Transverse colon (tissue), 4 donors: Measurements from ENCODE around the gene CDYL. TPM values are rescaled to one million over a fixed set of nuclear protein-coding genes. Genes with fewer than 3 reads are reported as not detected.

Source experiments
- DNase-seq: peaks from one replicate; pipeline ENCODE4 v3.0.0-alpha.2; 2019
- H3K27ac ChIP-seq, 4 donors: fragments of 200-600 bp; sonication (generic); 2 replicates each; pipeline ENCODE4 v1.5.1; 2016 to 2018; ENCODE audit warnings: inconsistent platforms in 4 of 4
- H3K27me3 ChIP-seq: fragments of 200-600 bp; sonication (generic); 2 replicates; pipeline ENCODE4 v1.5.1; 2017; ENCODE audit warnings: inconsistent platforms
- H3K36me3 ChIP-seq, 4 donors: fragments of 200-600 bp; sonication (generic); 2 replicates each; pipeline ENCODE4 v1.5.1; 2017 to 2019; ENCODE audit warnings: inconsistent platforms in 4 of 4
- H3K4me1 ChIP-seq, 4 donors: fragments of 200-600 bp; sonication (generic); 2 replicates each; pipeline ENCODE4 v1.5.1; 2017 to 2020; ENCODE audit warnings: inconsistent platforms in 4 of 4
- H3K4me3 ChIP-seq, 4 donors: fragments of 200-600 bp; sonication (generic); 1 replicate in 1 of 4; 2 replicates in 3 of 4; pipeline versions ENCODE4 v1.5.1 to v1.6.1; 2017 to 2019; ENCODE audit warnings: inconsistent platforms in 4 of 4
- H3K9me3 ChIP-seq, 2 donors: fragments of 200-600 bp; sonication (generic); 2 replicates each; pipeline ENCODE4 v1.5.1; 2017 to 2019; ENCODE audit warnings: inconsistent platforms in 2 of 2
- CTCF ChIP-seq, 5 experiments: fragments of 200-600 bp in 3 of 5; fragments of 450-650 bp in 2 of 5; sonication (generic) in 3 of 5; IDR thresholded peaks; 1 replicate in 2 of 5; 2 replicates in 3 of 5; pipeline ENCODE4 v1.5.1; 2016 to 2017; ENCODE audit warnings: antibody characterized with exemption in 5 of 5, inconsistent platforms in 3 of 5, mild to moderate bottlenecking in 2 of 5, moderate library complexity in 1 of 5
- EP300 ChIP-seq: sonication (generic); formaldehyde crosslinking; IDR thresholded peaks from one replicate; pipeline ENCODE4 v1.6.1; 2017; ENCODE audit warnings: antibody characterized with exemption, low read depth
- POLR2A ChIP-seq: fragments of 450-650 bp; IDR thresholded peaks from one replicate; pipeline ENCODE4 v1.6.1; 2016; ENCODE audit warnings: antibody characterized with exemption, mild to moderate bottlenecking, moderate library complexity
- POLR2AphosphoS5 ChIP-seq, 3 donors: sonication (generic); formaldehyde crosslinking; IDR thresholded peaks; one replicate each; pipeline ENCODE4 v1.6.1; 2016; ENCODE audit warnings: antibody characterized with exemption in 3 of 3
- WGBS, 2 donors: methylation state at CpG; one replicate each; pipeline ENCODE4 v1.1.5; 2018; ENCODE audit warnings: low coverage in 1 of 2; 5-methylcytosine and 5-hydroxymethylcytosine counted together
- in situ Hi-C, 4 donors: fragments of 200-750 bp; cut with MboI; loops; one replicate each; pipeline versions ENCODE4 v1.15.0 to v1.15.1; 2017; ENCODE audit warnings: low sequenced_read_pairs in 3 of 4, low pct_ligation_motif_present in 1 of 4, low pct_unique_long_range_greater_than_20kb in 1 of 4
- intact Hi-C: fragments of 100-400 bp; cut with DNase I; formaldehyde crosslinking; loops from one replicate; pipeline ENCODE4 v1.15.1; 2023; ENCODE audit warnings: low total_unique reads
- total RNA-seq, 4 donors: library from RNA; depleted of rRNA; stranded (reverse); fragments of >200 nt; gene quantifications; one replicate each; pipeline ENCODE4 v1.1.0, GENCODE V29; 2016

Gene CDYL
- total RNA-seq, 4 donors from 2014 or later: 23.6 to 40.8 (median 30.0) TPM

- TF ChIP-seq CTCF (IDR thresholded peaks at IDR 0.05) (no peak), POLR2AphosphoS5 (IDR thresholded peaks at IDR 0.05) (no peak), POLR2A (no peak), EP300 (no peak)
- 42 to 71% methylated on average over 4 of the region's 4 CpGs for WGBS, 2 donors
- H3K9me3 ChIP-seq: no peaks in the 10 kb centered on the region
- no peak overlapping the region for H3K4me3 ChIP-seq
- H3K4me1 ChIP-seq: peaks cover 4 to 18% (median 8%) of the 10 kb centered on the region in 4 donors
- intact Hi-C loops (no loop called here), in situ Hi-C loops (no loop called here)
- DNase-seq: no peak
- peak overlapping the region in 1 of 4 donors; percentile 19 for H3K27ac ChIP-seq
- H3K27me3 ChIP-seq: no peaks in the 10 kb centered on the region
- H3K36me3 ChIP-seq: no peaks in the 10 kb centered on the region
These were observed 47.8 kb upstream of the CDYL start for GRCh38 chr6:4728436-4728769.

- H3K9me3 ChIP-seq: no peaks in the 10 kb centered on the region
- no peaks in the 10 kb centered on the region for H3K27me3 ChIP-seq
- no peak overlapping the region for H3K4me3 ChIP-seq
- intact Hi-C loops (no loop called here), in situ Hi-C loops (no loop called here)
- peaks cover 4 to 18% (median 8%) of the 10 kb centered on the region in 4 donors for H3K4me1 ChIP-seq
- no peak for DNase-seq
- 72 to 100% methylated on average over 2 of the region's 2 CpGs for WGBS, 2 donors
- TF ChIP-seq CTCF (IDR thresholded peaks at IDR 0.05) (no peak), POLR2A (no peak), POLR2AphosphoS5 (IDR thresholded peaks at IDR 0.05) (no peak), EP300 (no peak)
- H3K27ac ChIP-seq: no peak overlapping the region
- no peaks in the 10 kb centered on the region for H3K36me3 ChIP-seq
These were observed 47.3 kb upstream of the CDYL start for GRCh38 chr6:4728926-4729325.

- Histone ChIP-seq H3K4me1 (peaks cover 4 to 17% (median 8%) of the 10 kb centered on the region in 4 donors), H3K36me3 (no peaks in the 10 kb centered on the region), H3K27me3 (no peaks in the 10 kb centered on the region), H3K4me3 (no peak overlapping the region), H3K9me3 (no peaks in the 10 kb centered on the region), H3K27ac (no peak overlapping the region)
- WGBS, 2 donors: 88 to 98% methylated on average over 3 of the region's 3 CpGs
- intact Hi-C loops (no loop called here), in situ Hi-C loops (no loop called here)
- no peak for DNase-seq
- TF ChIP-seq CTCF (IDR thresholded peaks at IDR 0.05) (no peak), EP300 (no peak), POLR2AphosphoS5 (IDR thresholded peaks at IDR 0.05) (no peak), POLR2A (no peak)
These were observed 44.2 kb upstream of the CDYL start for GRCh38 chr6:4731996-4732395.

- peak; percentile 41 for DNase-seq
- WGBS, 2 donors: 43 to 62% methylated on average over 6 to 10 of the region's 10 CpGs
- in situ Hi-C loops (no loop called here), intact Hi-C loops (no loop called here)
- peak overlapping the region in 1 of 4 donors; percentile 11 for H3K4me3 ChIP-seq
- no peak for TF ChIP-seq POLR2A
- TF ChIP-seq POLR2AphosphoS5 (IDR thresholded peaks at IDR 0.05): no peak
- no peak for TF ChIP-seq EP300
- TF ChIP-seq CTCF (IDR thresholded peaks at IDR 0.05): no peak
- peaks cover 1 to 9% (median 5%) of the 10 kb centered on the region in 4 donors for H3K4me1 ChIP-seq
- H3K9me3 ChIP-seq: no peaks in the 10 kb centered on the region
- H3K36me3 ChIP-seq: no peaks in the 10 kb centered on the region
- H3K27ac ChIP-seq: no peak overlapping the region
- no peaks in the 10 kb centered on the region for H3K27me3 ChIP-seq
These were observed 43.4 kb upstream of the CDYL start for GRCh38 chr6:4732691-4733315.
